ENCODE results near the gene GPLD1.

The GPLD1 gene, protein sequence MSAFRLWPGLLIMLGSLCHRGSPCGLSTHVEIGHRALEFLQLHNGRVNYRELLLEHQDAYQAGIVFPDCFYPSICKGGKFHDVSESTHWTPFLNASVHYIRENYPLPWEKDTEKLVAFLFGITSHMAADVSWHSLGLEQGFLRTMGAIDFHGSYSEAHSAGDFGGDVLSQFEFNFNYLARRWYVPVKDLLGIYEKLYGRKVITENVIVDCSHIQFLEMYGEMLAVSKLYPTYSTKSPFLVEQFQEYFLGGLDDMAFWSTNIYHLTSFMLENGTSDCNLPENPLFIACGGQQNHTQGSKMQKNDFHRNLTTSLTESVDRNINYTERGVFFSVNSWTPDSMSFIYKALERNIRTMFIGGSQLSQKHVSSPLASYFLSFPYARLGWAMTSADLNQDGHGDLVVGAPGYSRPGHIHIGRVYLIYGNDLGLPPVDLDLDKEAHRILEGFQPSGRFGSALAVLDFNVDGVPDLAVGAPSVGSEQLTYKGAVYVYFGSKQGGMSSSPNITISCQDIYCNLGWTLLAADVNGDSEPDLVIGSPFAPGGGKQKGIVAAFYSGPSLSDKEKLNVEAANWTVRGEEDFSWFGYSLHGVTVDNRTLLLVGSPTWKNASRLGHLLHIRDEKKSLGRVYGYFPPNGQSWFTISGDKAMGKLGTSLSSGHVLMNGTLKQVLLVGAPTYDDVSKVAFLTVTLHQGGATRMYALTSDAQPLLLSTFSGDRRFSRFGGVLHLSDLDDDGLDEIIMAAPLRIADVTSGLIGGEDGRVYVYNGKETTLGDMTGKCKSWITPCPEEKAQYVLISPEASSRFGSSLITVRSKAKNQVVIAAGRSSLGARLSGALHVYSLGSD

DNA sequence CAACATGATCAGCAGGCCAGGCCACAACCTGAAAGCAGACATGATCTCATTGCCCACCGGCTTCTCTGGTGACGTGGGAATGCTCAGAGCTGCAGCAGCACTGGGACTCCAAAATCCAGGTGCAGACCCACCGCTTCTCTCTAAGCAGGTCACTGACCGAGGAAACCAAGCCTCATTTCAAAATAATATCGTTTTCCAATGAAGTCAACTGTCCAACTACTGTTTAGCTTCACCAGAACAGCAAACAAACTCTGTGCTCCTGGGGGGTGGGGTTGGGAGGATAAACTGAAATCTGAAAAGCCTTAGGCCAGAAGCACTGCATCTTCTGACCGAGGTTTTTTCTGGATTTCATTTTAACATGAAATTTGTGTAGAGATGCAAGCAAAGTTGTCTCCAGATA is at the start of gene GPLD1:
Gene GPLD1, minus strand, starts transcription at position 109 of the 400 bp plus-strand sequence. Its CDS starts 67 bp downstream, at position 42.
- H3K4me3 ChIP-seq (ENCODE audit: low read depth, low read length): no peak within 1 kb of the TSS
- no peak within 1 kb of the TSS for H2AFZ ChIP-seq (ENCODE audit: low read length, unreplicated experiment)
- peaks cover 8% of the 10 kb centered on the region; the same call in 1 of the 2 replicates for H3K27me3 ChIP-seq (ENCODE audit: insufficient read depth, low read length)
- H3K27ac ChIP-seq (ENCODE audit: low read depth, low read length): no peak within 1 kb of the TSS
- no peaks in the 10 kb centered on the region for H3K36me3 ChIP-seq (ENCODE audit: insufficient read depth, low read length)
- H3K4me1 ChIP-seq (ENCODE audit: control insufficient read depth, insufficient read depth, low read length, unreplicated experiment): peaks cover 8% of the 10 kb centered on the region
- H3K79me2 ChIP-seq (ENCODE audit: control insufficient read depth, insufficient read depth, low read length, unreplicated experiment): no peaks in the 10 kb centered on the region

GRCh38 chr6:24537771-24538385 is 48.5 kb upstream of the GPLD1 start:
- Histone ChIP-seq H3K4me1 (ENCODE audit: control insufficient read depth, insufficient read depth, low read length, unreplicated experiment) (peaks cover 8% of the 10 kb centered on the region), H3K4me3 (ENCODE audit: low read depth, low read length) (no peak overlapping the region), H3K27ac (ENCODE audit: low read depth, low read length) (no peak overlapping the region), H3K27me3 (ENCODE audit: insufficient read depth, low read length) (no peaks in the 10 kb centered on the region), H3K79me2 (ENCODE audit: control insufficient read depth, insufficient read depth, low read length, unreplicated experiment) (no peaks in the 10 kb centered on the region), H3K36me3 (ENCODE audit: insufficient read depth, low read length) (no peaks in the 10 kb centered on the region), H2AFZ (ENCODE audit: low read length, unreplicated experiment) (no peak overlapping the region)

DNA sequence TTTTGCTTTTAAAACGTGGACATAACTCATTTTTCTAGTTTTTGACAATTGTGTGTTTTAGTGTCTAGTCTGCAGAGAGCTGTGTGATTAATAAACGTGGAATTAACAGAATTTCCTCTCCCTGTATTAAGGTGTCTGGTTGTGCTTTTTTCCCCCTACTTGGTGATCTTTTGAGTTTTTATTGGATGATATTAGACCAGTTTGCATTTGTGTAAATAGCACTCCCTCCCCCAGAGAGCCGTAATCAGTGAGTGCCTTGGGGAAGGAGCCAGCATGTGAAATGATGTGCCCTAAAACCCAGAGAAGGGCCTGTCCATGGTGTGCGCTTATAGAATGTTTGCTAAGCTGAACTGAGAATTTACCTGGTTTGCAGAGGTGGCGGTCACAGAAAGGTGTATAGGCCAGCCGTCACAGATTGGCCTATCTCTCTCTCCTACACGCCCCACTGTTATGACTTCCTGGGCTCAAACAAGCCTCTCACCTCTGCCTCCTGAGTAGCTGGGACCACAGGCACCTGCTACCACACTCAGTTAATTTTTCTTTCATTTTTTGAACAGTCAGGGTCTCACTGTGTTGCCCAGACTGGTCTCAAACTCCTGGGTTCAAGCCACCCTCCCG is 47.8 kb upstream of the GPLD1 start:
- Histone ChIP-seq H3K27ac (ENCODE audit: low read depth, low read length) (no peak overlapping the region), H3K4me1 (ENCODE audit: control insufficient read depth, insufficient read depth, low read length, unreplicated experiment) (peaks cover 8% of the 10 kb centered on the region), H3K79me2 (ENCODE audit: control insufficient read depth, insufficient read depth, low read length, unreplicated experiment) (no peaks in the 10 kb centered on the region), H2AFZ (ENCODE audit: low read length, unreplicated experiment) (no peak overlapping the region), H3K36me3 (ENCODE audit: insufficient read depth, low read length) (no peaks in the 10 kb centered on the region), H3K4me3 (ENCODE audit: low read depth, low read length) (no peak overlapping the region), H3K27me3 (ENCODE audit: insufficient read depth, low read length) (no peaks in the 10 kb centered on the region)

- H2AFZ ChIP-seq (ENCODE audit: low read length, unreplicated experiment): no peak overlapping the region
- no peaks in the 10 kb centered on the region for H3K36me3 ChIP-seq (ENCODE audit: insufficient read depth, low read length)
These were observed 47.1 kb upstream of the GPLD1 start for GRCh38 chr6:24536466-24536865.

DNA sequence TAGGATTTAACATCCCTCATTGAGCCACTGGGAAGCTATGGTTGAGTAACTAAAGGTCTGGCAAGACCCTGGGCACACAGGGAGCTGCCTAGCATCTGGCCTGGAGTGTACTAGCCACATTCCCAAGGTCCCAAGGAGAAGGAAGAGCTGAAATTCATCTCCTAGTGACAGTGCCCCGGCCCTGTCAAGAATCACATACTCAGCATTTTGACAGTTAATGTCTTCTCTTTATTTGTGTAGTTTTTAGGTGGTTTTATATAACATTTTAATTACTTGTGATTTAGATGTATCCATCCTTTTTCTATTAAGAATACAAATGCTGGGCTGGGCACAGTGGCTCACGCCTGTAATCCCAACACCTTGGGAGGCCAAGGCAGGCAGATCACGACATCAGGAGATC is 45.8 kb upstream of the GPLD1 start:
- Histone ChIP-seq H3K27ac (ENCODE audit: low read depth, low read length) (no peak overlapping the region), H3K4me1 (ENCODE audit: control insufficient read depth, insufficient read depth, low read length, unreplicated experiment) (peaks cover 8% of the 10 kb centered on the region), H3K79me2 (ENCODE audit: control insufficient read depth, insufficient read depth, low read length, unreplicated experiment) (no peaks in the 10 kb centered on the region), H3K27me3 (ENCODE audit: insufficient read depth, low read length) (no peaks in the 10 kb centered on the region), H3K36me3 (ENCODE audit: insufficient read depth, low read length) (no peaks in the 10 kb centered on the region), H2AFZ (ENCODE audit: low read length, unreplicated experiment) (no peak overlapping the region), H3K4me3 (ENCODE audit: low read depth, low read length) (no peak overlapping the region)

More at GRCh38 chr6:24536466-24536865, 47.1 kb upstream of the GPLD1 start:
- Histone ChIP-seq H3K27me3 (ENCODE audit: insufficient read depth, low read length) (no peaks in the 10 kb centered on the region), H3K4me1 (ENCODE audit: control insufficient read depth, insufficient read depth, low read length, unreplicated experiment) (peaks cover 8% of the 10 kb centered on the region), H3K4me3 (ENCODE audit: low read depth, low read length) (no peak overlapping the region), H3K27ac (ENCODE audit: low read depth, low read length) (no peak overlapping the region), H3K79me2 (ENCODE audit: control insufficient read depth, insufficient read depth, low read length, unreplicated experiment) (no peaks in the 10 kb centered on the region)

DNA sequence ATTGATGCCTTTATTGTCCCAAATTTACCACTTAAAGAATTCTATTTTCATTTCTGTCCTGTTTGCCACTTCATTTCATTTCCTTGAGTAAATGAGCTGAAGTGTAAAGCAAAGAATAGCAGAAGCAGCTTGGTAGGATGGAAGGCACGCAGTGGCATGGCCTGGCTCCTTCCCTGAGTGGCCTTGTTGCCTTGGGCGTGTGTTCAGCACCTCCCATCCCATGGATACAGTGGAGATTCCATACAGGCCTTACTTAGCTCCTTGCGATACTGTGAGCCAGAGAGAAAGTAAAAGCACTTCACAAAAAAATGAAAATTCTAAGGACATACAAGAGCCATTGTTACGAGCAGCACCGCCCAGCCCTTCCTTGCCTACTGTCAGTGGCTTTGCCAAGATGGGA is 45.0 kb upstream of the GPLD1 start:
- Histone ChIP-seq H3K27ac (ENCODE audit: low read depth, low read length) (no peak overlapping the region), H3K4me1 (ENCODE audit: control insufficient read depth, insufficient read depth, low read length, unreplicated experiment) (peaks cover 8% of the 10 kb centered on the region), H2AFZ (ENCODE audit: low read length, unreplicated experiment) (no peak overlapping the region), H3K79me2 (ENCODE audit: control insufficient read depth, insufficient read depth, low read length, unreplicated experiment) (no peaks in the 10 kb centered on the region), H3K27me3 (ENCODE audit: insufficient read depth, low read length) (no peaks in the 10 kb centered on the region), H3K36me3 (ENCODE audit: insufficient read depth, low read length) (no peaks in the 10 kb centered on the region), H3K4me3 (ENCODE audit: low read depth, low read length) (no peak overlapping the region)

- Histone ChIP-seq H3K4me1 (ENCODE audit: control insufficient read depth, insufficient read depth, low read length, unreplicated experiment) (no peaks in the 10 kb centered on the region), H2AFZ (ENCODE audit: low read length, unreplicated experiment) (no peak overlapping the region), H3K27me3 (ENCODE audit: insufficient read depth, low read length) (no peaks in the 10 kb centered on the region), H3K27ac (ENCODE audit: low read depth, low read length) (no peak overlapping the region), H3K79me2 (ENCODE audit: control insufficient read depth, insufficient read depth, low read length, unreplicated experiment) (no peaks in the 10 kb centered on the region), H3K36me3 (ENCODE audit: insufficient read depth, low read length) (no peaks in the 10 kb centered on the region), H3K4me3 (ENCODE audit: low read depth, low read length) (no peak overlapping the region)
These were observed 40.6 kb upstream of the GPLD1 start for GRCh38 chr6:24529985-24530384.

DNA sequence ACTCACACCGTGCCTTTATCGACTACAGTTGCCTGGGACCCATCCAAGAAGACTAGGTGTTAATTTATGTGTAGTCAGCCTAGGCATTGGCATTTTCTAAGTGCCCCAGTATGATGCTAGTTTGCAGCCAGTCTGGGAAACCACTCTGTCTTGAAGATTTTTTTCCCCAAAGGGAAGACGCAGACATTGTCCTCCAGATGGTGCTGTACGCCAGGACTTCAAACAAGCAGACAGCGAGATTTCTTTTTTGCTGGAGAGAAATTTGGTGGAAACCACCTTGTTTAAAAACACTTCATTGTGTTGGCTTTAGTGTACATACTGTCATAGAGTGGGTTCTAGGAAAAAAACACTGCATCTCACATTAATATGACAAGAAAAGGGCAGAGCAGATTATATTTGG is 35.4 kb upstream of the GPLD1 start:
- Histone ChIP-seq H3K4me3 (ENCODE audit: low read depth, low read length) (no peak overlapping the region), H3K36me3 (ENCODE audit: insufficient read depth, low read length) (no peaks in the 10 kb centered on the region), H3K27ac (ENCODE audit: low read depth, low read length) (no peak overlapping the region), H2AFZ (ENCODE audit: low read length, unreplicated experiment) (no peak overlapping the region), H3K4me1 (ENCODE audit: control insufficient read depth, insufficient read depth, low read length, unreplicated experiment) (no peaks in the 10 kb centered on the region), H3K79me2 (ENCODE audit: control insufficient read depth, insufficient read depth, low read length, unreplicated experiment) (no peaks in the 10 kb centered on the region), H3K27me3 (ENCODE audit: insufficient read depth, low read length) (no peaks in the 10 kb centered on the region)

GRCh38 chr6:24524329-24524728 is 35.0 kb upstream of the GPLD1 start:
- no peaks in the 10 kb centered on the region for H3K27me3 ChIP-seq (ENCODE audit: insufficient read depth, low read length)
- no peak overlapping the region for H3K4me3 ChIP-seq (ENCODE audit: low read depth, low read length)
- no peaks in the 10 kb centered on the region for H3K4me1 ChIP-seq (ENCODE audit: control insufficient read depth, insufficient read depth, low read length, unreplicated experiment)
- no peak overlapping the region for H2AFZ ChIP-seq (ENCODE audit: low read length, unreplicated experiment)
- no peaks in the 10 kb centered on the region for H3K79me2 ChIP-seq (ENCODE audit: control insufficient read depth, insufficient read depth, low read length, unreplicated experiment)
- no peak overlapping the region for H3K27ac ChIP-seq (ENCODE audit: low read depth, low read length)
- H3K36me3 ChIP-seq (ENCODE audit: insufficient read depth, low read length): no peaks in the 10 kb centered on the region
